Activated CD4-positive, CD25-positive, alpha-beta regulatory T cell (primary cell): ENCODE measurements around the gene CSNK1G2.

Experiments used
- DNase-seq, 4 experiments: peaks; one replicate each; lab custom pipeline; 2025; lab: John Stamatoyannopoulos, UW

The CSNK1G2 gene

DNA sequence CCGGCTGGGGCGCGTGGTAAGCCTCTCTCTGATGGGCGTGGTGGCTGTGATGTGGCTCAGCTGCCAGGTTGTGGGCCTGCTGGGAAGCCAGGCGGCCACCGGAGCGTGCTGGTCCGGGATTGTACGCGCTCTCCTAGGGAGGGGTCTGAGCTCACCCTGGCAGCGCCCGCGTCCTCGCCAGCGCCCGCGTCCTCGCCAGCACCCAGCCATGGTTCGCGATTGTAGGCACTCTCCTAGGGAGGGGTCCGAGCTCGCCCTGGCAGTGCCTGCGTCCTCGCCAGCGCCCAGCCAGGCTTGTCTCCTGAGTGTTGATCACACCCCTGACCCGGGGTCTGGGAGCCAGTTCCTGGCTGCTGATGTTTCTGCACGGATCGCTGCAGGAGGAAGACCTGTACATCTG, 22.0 kb upstream of the CSNK1G2 start:
- no peak for DNase-seq

DNA sequence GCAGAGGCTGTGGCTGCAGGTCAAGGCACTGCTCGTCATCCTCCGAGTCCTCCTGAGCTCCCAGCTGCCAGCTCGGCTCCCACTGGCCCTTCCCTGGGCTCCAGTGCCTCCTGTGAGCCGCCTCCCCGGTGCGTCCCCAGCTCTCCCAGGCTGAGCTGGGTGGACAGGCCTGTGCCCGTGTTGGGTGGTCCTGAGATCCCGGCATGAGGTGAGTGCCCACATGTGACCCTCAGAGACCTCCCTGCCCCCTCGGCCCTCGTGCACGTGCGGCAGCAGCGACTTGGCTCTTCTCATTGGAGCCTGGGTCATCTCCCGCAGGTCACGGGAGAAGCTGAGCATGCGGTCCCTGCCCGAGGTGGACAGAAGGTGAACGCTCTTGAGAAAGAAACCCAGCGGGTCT, 20.3 kb upstream of the CSNK1G2 start:
- no peak for DNase-seq

DNA sequence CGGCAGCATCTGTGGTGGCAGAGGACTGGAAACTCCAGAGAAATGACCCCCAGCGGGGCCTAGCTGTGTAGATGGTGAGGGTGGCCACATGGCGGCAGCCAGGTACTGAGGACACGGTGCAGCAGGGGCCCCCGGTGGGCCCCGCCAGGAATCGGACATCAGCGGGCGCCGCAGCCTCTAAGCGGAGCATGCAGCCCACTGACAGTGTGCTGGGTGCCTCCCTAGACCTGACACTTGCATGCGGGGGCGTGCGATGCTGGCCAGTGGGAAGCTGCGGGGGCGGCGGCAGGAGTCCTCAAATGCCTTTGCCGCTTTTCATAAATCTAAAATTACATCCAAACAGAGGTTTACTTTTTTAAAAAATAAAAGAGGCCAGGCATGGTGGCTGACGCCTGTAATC, 19.6 kb upstream of the CSNK1G2 start:
- DNase-seq, result no peak

DNA sequence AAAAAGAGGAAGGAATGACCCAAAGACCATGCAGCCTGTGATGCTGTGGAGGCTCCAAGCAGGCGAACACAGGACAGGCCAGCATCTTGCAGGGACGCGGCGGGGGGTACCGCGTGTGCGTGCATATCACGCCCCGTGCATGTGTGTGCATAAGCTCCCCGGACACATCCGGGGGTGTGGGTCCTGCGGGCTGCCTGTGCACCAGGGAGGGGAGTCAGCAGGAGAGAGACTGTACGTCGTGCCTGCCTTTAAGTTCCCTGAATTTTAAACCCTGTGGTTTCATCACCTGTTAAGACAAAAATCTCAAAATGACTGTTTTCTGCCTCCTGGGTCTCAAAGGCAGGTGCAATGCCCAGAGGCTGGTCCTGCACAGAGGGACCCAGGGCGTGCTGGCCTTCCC, 19.1 kb upstream of the CSNK1G2 start:
- no peak for DNase-seq

DNA sequence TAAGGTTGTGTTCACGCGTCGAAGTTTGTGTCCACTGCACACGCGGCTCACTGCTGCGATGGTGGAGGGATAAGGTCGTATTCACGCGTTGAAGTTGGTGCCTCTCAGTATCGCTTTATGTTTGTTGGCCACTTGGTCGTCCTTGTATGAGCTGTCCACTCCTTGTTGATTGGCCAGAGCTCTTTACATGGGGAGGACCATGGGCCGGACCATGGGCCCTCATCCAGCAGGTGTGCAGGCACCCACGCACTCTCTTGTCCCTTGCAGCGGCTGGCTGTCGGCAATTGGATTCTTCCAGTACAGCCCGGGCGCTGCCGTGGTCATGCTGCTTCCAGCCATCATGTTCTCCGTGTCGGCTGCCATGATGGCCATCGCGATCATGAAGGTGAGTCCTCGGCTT, 18.2 kb upstream of the CSNK1G2 start:
- no peak for DNase-seq

DNA sequence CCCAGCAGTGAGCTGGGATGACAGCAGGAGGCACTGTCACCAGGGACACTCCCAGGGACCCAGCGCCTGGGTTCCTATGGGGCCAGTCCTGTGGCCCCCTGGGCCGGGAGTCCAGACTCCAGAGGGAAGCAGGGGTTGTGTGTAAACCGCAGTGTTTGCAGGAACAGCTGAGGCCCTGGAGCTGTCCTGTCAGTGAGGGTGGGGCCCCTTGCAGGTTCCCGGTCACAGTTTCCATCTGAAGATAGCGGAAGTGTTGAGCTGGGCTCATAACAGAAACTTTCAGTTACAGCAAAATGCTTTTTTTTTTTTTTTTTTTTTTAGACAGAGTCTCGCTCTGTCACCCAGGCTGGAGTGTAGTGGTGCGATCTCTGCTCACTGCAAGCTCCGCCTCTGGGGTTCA, 17.7 kb upstream of the CSNK1G2 start:
- DNase-seq, result no peak

DNA sequence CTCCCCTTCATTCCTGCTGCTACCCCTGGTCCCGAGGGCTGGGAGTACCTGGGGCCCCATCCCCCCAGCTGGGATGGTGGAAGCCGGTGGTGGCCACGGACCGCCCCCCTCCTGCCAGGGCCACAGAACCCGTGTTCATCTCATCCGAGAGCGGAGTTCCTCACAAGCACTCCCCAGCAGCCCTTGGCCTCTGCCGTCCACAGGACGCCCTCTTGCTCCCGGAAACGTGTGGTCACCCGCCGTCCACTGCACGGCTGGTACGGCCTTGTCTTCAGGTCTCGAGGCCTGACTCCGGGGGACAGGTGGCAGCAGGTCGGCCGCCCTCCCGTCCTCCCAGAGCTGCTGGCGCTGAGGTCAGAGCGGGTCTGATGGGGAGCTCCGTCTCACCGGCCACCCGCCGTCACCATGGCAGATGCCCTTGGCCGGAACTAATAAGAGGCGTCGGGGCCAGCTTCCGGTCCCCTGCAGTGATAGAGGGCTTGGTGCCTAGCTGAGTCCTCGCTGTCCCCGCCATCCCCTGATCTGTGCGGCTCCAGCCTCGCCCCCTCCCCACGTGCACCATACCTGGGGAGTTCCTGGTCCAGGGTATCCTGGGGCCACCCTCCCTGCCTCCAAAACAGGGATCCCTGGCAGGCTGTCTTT, 16.5 kb upstream of the CSNK1G2 start:
- no peak for DNase-seq

DNA sequence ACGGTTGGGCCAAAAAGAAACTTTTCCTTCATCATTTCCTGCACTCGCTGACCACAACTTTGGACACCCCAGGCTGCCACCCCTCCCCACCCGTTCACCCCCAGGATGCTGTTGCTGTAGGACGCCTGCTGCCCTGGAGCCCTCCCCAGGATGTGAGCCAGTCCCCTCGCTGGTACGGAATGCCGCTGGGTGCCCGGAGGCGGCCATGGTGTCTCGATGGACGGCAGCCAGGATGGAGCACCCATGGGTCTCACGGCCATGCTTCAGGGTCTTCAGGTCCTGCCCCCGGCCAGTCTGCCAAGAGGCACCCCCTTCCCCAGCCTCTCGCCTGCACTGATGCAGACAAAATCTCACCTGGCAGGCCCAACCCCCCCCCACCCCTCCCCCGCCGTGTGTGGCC, 15.4 kb upstream of the CSNK1G2 start:
- no peak for DNase-seq

DNA sequence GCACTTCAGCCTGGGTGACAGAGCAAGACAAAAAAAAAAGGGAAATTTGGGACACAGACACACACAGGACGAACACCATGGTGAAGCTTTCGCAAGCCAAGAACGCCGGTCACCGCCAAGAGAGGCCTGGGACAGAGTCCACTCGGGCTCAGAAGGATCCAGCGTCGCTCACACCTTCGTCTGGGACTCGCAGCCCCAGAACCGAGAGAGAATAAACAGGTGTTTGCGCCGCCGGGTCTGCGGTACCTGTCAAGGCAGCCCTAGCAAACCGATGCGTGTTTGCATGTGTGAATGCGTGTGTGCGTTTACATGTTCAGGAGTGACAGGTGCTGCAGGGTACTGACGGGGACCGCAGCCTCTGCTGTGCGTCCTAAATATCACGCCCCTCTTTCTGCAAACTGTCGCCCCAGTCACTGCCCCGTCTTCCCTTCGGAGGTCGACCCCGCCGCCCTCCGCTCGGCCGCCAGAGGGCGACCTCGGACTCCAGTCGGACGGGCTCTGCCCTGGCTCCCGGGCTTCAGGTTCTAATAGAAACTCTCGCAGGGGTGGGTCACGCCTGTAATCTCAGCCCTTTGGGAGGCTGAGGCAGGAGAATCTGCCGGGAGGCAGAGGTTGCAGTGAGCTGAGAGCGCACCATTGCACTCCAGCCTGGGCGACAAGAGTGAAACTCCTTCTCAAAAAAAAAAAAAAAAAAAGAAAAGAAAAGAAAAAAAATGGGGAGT, 11.8 kb upstream of the CSNK1G2 start:
- peak; percentile 59 to 73 (median 70) for DNase-seq

DNA sequence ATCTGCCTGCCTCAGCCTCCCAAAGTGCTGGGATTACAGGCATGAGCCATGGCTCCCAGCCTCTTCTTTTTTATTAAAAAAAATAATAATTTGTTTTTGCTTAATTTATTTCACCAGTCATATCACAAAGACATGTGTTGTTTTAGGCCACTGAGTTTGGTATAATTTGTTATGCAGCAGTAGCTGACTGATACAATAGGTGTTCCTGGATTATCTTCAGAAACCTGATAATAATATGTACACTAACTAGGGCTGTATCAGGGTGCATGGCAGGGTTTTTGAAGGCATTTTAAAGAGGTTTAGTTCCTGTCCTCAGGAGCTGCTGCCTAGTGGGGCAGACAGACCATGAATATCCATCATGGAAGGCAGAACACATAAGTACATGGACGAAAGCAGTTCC, 9.5 kb upstream of the CSNK1G2 start:
- no peak for DNase-seq

DNA sequence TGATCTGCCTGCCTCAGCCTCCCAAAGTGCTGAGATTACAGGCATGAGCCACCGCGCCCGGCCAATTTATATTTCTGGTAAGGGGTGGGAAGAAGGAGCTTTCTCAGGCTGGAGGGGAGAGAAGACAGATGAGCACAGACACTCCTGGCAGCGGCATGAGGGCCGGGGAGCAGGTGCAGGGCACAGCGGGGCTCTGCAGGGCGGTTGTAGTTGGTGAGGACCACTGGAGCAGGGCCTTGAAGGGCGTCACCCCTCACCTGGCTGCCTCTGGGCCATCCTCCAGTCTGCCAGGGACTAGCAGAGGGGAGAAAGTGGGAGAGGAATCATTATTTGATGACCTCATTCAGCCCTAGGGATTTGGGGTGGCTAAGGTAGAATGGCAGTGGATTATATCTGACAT, 8.6 kb upstream of the CSNK1G2 start:
- no peak for DNase-seq

DNA sequence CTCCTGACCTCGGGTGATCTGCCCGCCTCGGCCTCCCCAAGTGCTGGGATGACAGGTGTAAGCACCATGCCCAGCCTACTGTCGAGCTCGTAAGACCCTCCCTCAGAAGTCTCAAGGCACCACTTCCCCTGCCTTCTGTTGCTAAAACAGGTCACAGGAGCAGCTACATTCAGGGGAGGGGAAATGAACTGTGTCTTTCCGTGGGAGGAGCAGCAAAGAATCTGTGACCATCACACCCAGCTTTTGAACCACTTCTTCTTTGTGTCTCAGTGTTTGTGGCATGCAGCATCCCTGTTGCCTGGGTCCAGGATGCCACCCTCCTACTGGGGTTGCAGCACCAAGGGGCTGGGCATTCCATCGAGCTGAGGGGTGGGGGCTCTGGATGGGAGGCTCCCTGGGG, 7.7 kb upstream of the CSNK1G2 start:
- DNase-seq, result no peak

DNA sequence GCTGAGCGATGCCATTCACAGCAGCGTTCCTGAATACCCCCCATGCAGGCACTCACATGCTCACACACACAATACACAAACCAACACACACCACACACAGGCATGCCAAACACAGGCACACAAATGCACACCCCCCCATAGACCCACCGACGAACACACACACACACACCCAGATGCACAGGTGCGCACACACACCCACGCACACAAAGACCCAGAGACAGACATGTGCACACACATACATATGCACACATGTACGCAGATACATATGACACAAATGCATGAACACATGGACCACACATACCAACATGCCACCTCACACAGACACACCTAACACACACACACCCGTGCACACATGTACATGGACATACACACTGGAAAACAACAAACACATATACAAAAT, 7.0 kb upstream of the CSNK1G2 start:
- DNase-seq, result no peak

DNA sequence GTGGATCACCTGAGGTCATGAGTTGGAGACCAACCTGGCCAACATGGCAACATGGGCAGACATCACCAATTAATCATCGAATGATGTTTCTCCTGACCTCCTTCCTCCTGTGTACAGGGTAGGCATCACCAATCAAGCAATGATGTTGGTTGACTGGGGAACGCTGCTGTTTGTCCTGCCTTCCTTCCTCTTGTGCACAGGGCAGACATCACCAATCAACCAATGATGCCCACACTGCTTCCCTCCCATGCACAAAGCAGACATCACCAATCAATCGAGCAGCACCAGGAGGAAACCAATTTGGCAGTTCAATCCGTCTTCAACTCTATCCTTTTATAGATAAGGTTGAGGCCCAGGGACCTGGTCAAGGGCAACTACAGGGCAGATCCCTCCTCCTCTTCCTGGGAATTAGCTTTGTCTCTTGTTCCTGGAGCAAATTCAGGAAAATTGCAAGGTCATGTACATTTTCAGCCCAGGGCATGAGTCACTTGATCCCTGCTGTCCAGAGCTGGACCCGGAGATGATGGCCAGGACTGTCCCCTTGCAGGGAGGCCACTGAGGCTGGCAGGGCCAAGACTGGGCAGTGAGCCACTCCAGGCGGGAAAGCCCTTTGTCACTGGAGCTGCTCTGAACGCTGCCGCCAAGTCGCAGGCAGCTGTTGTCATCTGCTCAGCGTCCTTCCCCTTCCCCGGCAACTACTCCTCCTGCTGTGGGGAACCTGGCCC, 5.3 kb upstream of the CSNK1G2 start:
- DNase-seq, result no peak

DNA sequence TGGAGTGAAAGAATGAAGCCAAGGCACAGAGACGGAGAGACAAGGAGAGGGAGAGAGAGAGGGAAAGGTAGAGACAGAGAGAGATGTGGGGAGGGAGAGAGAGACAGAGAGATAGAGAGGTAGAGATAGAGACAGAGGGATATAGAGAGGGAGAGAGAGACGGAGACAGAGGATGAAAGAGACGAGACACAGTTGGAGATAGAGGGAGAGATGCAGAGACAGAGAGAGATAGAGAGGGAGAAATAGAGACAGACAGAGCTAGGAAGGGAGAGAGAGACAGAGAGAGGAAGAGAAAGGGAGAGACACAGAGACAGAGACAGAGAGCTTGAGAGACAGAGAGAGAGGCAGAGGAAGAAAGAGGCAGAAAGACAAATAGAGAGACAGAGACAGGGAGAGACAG, 4.5 kb upstream of the CSNK1G2 start:
- no peak for DNase-seq

DNA sequence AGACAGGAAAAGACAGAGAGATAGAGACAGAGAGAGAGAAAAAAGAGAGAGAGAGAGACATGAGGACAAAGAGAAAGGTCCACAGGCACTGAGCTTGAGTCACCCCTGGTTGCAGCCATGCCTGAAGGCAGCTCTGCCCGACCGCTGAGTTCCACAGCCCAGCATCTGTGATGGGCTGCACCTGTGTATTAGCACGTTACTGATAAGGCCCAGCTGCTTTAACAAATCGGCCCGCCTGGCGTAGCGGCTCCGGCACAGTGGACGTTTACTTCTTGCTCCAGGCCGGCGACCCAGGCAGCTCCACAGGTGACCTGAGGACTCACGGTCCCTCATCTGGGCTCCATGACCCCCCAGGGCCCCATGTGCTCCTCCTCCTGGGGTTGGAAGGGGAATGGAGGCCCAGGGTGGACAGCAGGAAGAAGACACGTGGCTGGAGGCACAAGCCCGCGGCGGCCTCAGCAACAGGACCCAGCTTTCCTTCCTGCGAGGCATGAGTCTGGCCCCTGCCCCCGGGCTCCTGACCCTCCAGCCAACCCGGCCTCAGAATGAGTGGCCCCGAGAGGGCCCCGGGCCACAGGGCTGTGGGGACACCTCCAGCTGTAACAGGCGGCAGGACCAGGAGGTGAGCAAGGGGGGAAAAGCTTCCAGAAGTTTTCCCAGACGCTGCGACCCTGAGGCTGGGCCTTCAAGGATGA, 3.9 kb upstream of the CSNK1G2 start:
- no peak for DNase-seq

DNA sequence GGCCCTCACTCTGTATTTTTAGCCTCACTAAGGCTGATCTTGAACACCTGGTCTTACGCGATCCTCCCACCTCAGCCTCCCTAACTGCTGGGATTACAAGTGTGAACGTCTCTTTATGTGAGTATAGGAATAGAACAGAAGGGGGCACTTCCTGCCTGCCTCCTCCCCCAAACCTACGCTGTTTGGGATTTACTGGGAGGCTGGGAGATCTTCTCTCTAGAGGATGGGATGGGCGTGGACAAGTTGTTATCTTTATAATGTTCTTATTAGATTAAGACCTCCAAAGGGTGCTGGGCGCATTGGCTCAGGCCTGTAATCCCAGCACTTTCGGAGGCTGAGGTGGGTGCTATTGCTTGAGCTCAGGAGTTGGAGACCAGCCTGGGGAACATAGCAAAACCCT, 2.9 kb upstream of the CSNK1G2 start:
- DNase-seq, result no peak

DNA sequence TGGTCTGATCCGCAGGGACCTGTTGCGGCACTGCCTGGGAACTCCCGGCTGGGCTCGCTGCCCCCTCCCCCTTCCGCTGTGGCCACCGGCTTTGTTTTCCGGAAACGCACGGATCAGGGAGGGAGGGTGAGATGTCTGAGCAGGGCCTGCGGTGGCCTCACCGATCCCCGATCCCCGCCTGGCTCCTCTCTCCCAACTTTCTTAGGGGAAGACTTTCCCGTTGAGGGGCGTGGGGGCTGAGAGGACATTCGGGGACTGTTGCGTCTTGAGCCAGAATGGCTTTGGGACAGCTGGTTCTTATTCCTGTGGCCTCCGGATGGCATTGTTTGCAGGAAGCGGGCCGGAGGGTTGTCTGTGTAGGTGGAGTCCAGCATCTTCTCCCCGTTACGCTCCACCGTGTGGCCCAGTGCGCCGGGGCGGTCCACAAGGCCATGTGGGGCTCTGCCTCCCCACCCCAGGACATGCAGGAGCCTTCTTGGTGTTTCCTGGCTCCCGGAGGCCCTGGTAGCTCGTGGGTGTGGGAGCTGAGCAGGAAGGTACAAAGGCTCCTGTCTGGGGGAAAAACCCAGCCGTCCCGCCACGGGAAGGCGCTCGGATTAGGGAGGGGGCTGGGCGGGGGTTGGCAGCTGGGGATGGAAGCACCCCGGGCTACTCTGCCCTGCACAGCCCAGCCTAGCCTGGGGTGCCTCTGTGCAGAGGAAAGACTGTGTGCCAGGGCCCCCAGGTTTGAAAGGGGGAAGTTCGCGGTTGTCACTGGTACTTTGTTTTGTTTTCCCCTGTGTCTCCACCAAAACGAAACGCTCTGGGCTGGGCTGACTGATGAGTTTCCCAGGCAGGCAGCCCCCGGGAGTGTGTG, 1.3 kb downstream of the CSNK1G2 start:
- DNase-seq, result peak in 2 of 4 experiments; percentile 25 to 36

DNA sequence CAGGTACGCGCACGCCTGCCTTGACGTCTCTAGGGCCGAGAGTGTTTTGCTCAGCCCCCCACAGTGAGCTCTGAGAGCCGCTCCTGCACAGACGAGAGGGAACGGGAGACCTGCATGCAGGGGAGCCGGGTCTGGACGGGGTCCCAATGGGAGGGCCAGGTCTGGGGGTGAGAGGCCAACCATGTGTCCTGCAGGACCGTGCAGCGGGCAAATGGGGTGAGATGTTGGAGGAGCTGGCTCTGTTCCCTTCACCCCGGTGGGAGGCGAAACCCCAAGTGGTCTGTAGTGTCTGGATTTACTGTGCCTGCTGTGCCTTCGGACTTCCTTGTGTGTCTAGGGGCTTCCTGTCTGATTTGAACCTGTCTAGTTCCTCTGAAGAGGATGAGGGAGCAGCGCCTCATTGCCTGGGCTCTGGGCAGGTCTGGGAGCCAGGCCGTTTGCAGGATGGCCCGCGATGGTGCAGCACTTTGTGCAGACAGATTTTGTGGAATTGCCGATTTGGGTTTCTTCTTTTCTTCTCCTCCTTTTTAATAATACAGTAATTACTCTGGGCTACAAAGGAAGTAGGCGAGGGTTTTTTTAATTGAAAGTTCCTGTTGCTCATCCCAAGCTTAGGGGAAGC, 2.1 kb downstream of the CSNK1G2 start:
- no peak for DNase-seq

DNA sequence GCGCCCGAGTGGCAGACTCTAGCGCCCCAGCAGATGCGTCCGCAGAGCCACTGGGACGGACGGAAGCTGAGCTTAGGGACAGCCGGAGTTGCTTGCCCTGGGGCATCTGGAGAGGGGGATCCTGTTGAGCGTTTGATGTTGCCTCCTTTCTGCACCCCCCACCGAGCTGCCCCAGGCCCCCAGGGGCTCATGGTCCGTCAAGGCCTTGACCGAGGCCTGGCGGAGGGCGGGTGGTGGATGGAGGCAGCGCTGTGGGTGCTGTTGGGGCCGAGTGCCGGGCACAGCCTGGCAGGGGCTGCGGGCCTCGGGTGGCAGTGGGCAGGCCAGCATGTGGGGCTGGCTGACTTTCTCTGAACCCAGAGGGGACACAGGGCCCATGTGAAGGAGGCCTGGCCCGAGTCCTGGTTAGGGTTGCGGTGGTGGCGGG, 2.7 kb downstream of the CSNK1G2 start:
- no peak for DNase-seq
